NCI-H1417 treated with DMSO at 0.1 percent for 48 hours (cell line): ENCODE results near the gene TIMM44.
"Not testable (repeated sequence)": the region's sequence is repeated elsewhere in the genome, so short reads cannot be mapped to it uniquely, and the experiment has no call there.

ENCODE experiments used
- DNase-seq: peaks from one replicate; lab custom pipeline; 2025; lab: John Stamatoyannopoulos, UW

Gene TIMM44

GRCh38 chr19:7976461-7976860 is 33.0 kb upstream of the TIMM44 start:
- no peak for DNase-seq

GRCh38 chr19:7975037-7975436 is 31.6 kb upstream of the TIMM44 start:
- DNase-seq: no peak

GRCh38 chr19:7973883-7974282 is 30.4 kb upstream of the TIMM44 start:
- no peak for DNase-seq

DNA sequence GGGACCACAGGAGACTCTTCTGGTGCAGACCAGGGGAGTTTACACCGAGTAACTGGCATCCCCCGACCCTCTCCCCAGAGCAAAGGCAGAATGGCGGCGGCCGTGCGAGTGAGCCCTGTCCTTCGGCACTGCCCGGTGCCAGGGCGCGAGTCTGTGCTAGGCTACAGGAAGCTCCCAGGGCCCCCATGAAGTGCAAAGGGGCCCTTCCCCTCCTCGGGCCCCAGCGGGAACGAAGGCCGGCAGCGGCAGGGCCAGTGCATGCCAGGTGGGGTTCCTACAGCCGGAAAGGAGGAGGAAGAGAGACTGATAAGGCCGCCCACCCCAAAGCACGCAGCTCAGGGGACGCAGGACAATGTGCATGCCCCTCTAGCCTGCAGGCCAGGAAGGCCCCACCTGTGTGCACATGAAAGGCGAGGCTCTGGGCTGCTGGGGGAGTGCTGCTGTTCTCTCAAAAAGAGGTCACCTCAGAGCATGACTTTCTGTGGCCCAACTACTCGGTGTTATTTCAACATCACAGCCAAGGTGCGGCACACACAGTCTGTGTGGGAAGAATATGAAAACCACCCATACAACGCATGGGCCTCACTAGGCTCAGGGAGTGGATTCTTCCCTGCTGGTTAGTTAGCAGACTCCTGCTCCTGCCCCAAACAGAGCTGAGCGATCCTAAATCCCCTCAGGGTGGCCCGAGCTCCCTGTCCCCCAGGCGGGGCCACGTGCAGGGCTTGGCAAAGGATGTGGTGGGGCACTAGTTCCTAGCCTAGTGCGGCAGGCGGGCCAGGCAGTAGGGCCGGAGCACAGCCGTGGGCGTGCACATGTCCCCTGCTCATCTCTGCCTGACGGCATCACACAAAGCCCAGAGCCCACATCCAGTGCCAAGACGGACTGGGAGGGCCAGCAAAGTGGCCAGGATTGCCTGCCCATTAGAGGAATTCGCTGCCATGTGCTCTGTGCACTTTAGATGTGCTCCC is 28.4 kb upstream of the TIMM44 start:
- no peak for DNase-seq

DNA sequence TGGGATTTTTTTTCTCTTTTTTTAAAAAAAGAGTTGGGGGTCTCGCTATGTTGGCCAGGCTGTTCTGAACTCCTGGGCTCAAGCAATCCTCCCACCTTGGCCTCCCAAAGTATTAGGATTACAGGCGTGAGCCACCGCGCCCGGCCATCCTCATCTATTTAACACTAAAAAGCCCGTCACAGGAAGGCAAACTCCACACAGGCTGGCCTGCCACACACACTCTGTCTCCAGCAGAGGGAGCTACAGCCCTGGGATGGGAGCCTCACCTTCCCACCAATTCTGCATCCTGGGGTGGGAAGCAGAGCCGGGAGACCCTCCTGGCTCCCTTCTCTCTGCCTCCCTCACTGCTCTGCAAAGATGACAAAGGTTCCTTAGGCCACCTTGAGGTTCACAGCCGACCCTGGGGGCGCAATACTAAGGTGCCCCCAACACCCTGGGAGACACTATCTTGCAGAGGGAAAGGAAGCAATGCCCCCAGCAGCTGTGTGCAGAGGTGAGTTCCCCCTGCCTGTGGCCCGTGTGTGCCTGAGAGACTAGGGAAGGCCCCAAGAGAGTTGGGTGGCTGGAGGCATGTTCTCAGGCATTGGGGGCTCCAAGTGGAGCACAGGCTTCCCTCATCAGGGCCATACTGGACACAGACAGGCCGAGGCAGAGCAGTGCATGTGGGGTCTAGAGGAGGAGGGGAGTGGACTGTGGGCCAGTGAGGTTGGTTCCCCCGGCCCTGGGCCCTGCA is 27.4 kb upstream of the TIMM44 start:
- no peak for DNase-seq

GRCh38 chr19:7969555-7969939 is 26.1 kb upstream of the TIMM44 start:
- no peak for DNase-seq

DNA sequence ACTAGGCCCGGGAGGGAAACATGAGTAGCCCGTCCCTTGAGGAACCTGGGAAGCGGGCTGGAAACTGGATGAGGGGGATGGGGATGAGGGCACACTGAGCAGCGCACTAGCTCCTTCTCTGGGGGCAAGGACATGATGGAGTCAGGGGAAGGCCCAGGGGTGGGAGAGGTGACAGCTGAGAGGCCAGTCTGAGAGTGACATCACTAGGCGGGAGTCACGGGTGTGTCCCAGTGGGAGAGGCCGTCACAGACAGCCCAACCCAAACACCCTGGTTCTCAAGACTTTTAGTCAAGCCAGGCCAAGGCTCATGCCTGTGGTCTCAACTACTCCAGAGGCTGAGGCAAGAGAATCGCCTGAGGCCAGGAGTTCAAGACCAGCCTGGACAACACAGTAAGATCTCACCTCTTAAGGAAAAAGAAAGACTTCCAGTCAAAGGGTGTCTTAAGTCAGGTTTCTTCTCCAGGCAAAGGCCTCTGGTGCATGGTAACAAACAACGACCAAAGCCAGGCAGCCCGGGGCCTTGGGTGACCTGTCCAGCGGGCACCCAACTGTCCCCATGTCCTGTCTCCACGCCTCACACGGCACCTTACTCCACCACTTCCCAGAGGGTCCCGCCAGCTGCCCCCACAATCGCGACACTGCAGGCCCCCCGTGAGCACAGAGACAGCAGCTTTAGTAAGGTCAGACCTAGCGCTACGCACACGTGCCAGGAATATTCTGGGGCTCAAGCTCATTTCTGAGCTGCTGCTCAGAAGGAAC is 25.5 kb upstream of the TIMM44 start:
- DNase-seq: no peak

- no peak for DNase-seq
Observed at GRCh38 chr19:7968008-7968795, 24.7 kb upstream of the TIMM44 start.

- no peak for DNase-seq
Observed at GRCh38 chr19:7965921-7966665, 22.6 kb upstream of the TIMM44 start.

- DNase-seq: no peak
Observed at GRCh38 chr19:7965259-7965841, 21.9 kb upstream of the TIMM44 start.

GRCh38 chr19:7963566-7963965 is 20.1 kb upstream of the TIMM44 start:
- no peak for DNase-seq

DNA sequence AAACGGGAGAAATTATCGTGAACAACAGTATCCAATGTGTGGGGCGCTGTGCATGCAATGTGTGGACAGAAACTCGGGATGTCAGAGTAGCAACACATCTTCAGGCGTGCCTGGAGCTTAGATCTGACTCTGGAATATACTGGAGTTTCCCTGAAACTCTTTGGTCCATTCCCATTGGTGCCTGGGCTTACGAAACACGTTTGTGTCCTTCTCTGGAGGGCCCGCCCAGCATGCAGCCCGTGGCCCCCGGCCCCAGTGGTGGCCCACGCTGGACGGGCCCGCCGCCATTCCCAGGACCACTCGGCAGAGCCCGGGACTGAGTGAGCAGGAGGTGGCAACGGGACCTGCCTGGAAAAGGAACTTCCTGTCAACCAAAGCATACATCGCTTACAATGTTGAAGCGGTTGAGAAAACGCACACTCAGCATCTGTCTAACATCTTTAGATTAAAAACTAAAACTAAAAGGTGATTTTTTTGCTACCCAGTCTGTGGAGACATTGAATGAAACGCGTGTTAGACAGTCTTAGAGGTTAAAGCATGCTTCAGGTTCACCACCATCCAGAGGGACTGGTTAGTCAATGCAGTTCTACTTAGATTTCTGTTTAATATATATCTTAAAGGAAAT is 19.3 kb upstream of the TIMM44 start:
- DNase-seq: no peak

DNA sequence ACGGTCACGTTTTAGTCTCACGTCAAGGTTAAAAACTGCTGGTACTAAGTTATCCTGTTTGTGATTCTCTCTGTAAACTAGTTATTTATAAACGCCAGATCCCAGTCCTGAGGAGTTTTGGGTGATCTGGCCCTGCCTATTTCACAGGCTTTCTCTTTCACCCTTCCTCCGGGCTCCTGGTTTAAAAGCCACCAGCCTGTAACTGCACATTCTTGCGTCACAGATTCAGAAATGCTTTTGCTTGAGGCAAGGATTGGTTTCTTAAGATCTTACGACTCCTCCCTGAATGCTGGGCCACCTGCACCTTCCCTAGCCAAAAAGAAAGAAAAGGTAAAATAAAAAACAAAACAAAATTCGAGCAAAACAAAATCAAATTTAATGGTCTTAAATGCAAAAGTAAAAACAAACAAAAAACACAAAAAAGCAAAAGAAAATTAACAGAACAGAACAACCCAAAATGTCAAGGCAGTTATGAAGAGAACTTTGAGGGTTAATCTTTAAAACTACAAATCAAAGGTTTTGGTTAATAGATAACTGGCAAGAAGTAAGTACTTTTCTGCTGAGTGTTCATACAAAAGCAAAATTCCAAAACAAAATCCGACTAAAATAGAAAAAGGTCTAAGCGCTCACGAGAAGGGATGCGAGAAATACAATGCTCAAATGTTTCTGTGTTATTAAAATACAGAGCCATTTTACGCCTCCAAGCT is 18.6 kb upstream of the TIMM44 start:
- DNase-seq: no peak

- DNase-seq: not testable (repeated sequence)
Observed at GRCh38 chr19:7961082-7961481, 17.6 kb upstream of the TIMM44 start.

DNA sequence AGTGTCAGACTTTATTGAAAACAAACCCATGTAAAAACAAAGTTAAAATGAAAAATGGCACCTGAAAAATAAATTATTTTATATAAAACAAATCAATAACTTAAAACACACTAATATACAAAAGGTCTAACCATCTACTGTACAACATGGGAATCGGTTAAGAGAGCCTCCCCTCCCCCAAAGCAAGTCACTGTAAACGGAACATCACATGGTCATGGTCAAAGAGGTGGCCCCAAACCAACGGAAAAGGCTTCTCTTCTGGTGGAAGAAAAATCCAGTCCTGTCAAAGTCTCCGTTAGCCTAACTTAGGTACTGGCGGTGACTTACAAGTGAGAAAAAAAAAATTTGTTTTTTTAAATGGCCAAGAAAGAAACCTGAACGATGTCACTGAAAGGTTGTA is 15.7 kb upstream of the TIMM44 start:
- DNase-seq: no peak

DNA sequence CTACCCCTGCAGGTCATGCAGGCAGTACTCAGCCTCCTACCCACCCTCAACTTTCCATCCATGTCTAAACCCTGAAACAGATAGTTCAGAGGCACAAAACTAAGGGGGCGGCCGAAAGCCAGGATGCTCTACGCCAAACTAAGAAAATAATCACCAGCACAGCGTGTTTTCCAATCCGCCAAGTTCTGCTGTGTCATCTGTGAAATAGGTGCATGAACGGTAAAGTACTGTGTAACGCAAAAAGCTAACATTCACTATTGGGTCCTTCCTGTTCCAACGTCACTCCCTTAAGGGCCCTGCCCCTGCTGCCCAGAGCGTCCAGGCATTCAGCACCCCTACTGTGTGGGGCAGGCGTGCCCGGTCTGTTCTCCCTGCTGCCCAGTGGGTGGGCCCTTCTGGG is 12.2 kb upstream of the TIMM44 start:
- DNase-seq: no peak

- no peak for DNase-seq
Observed at GRCh38 chr19:7953576-7953975, 10.1 kb upstream of the TIMM44 start.

GRCh38 chr19:7953060-7953459 is 9.6 kb upstream of the TIMM44 start:
- DNase-seq: no peak

DNA sequence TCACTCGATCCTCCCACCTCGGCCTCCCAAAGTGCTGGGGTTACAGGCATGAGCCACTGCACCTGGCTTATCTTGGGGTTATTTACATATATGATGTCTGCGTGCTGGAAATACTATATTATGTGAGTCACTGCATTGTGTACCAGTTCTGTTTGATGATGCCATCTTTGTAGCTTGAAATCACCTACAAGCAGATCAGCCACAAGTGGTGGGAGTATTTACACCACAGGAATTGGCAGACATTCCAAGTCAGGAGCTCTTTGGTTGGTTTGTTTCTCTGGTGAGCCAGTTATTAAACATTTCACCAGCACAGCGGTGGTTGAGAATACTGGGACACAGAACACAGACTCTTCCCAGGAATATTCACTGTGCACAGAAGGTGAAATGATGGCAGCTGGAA is 4.5 kb upstream of the TIMM44 start:
- DNase-seq: no peak
